ENCODE measurements around the gene CSPG4.
"Not testable (repeated sequence)": the region's sequence is repeated elsewhere in the genome, so short reads cannot be mapped to it uniquely, and the experiment has no call there.

Gene CSPG4

GRCh38 chr15:75732177-75732808, 19.6 kb upstream of the CSPG4 start:
- H3K9ac ChIP-seq (ENCODE audit: low read length in 5 of 5) = peak overlapping the region in 1 of 5 donors; percentile 25
- H3K4me1 ChIP-seq (ENCODE audit: control insufficient read depth in 5 of 5, insufficient read depth in 5 of 5, low read length in 5 of 5) = peaks cover 0 to 29% (median 23%) of the 10 kb centered on the region in 5 donors
- no peak overlapping the region for H3K4me3 ChIP-seq (ENCODE audit: low read depth in 1 of 5, low read length in 5 of 5)
- H3K27me3 ChIP-seq (ENCODE audit: control insufficient read depth in 5 of 5, insufficient read depth in 4 of 5, low read length in 5 of 5) = no peaks in the 10 kb centered on the region
- H3K9me3 ChIP-seq (ENCODE audit: control insufficient read depth in 5 of 5, low read length in 5 of 5) = no peaks in the 10 kb centered on the region
- no peak overlapping the region for H3K27ac ChIP-seq (ENCODE audit: low read depth, low read length)
- no peaks in the 10 kb centered on the region for H3K36me3 ChIP-seq (ENCODE audit: control insufficient read depth in 5 of 5, insufficient read depth in 5 of 5, low read length in 5 of 5)

GRCh38 chr15:75731248-75732151, 18.9 kb upstream of the CSPG4 start:
- Histone ChIP-seq H3K27me3 (ENCODE audit: control insufficient read depth in 5 of 5, insufficient read depth in 4 of 5, low read length in 5 of 5) (no peaks in the 10 kb centered on the region), H3K9ac (ENCODE audit: low read length in 5 of 5) (peak overlapping the region in 1 of 5 donors; percentile 25), H3K4me1 (ENCODE audit: control insufficient read depth in 5 of 5, insufficient read depth in 5 of 5, low read length in 5 of 5) (peaks cover 0 to 23% (median 23%) of the 10 kb centered on the region in 5 donors), H3K9me3 (ENCODE audit: control insufficient read depth in 5 of 5, low read length in 5 of 5) (no peaks in the 10 kb centered on the region), H3K4me3 (ENCODE audit: low read depth in 1 of 5, low read length in 5 of 5) (peak overlapping the region in 2 of 5 donors; percentile 32 to 40), H3K27ac (ENCODE audit: low read depth, low read length) (no peak overlapping the region), H3K36me3 (ENCODE audit: control insufficient read depth in 5 of 5, insufficient read depth in 5 of 5, low read length in 5 of 5) (no peaks in the 10 kb centered on the region)

GRCh38 chr15:75730376-75731247, 18.0 kb upstream of the CSPG4 start:
- not testable (repeated sequence) for H3K27me3 ChIP-seq (ENCODE audit: control insufficient read depth in 5 of 5, insufficient read depth in 4 of 5, low read length in 5 of 5); H3K9ac ChIP-seq (ENCODE audit: low read length in 5 of 5); H3K4me3 ChIP-seq (ENCODE audit: low read depth in 1 of 5, low read length in 5 of 5); H3K9me3 ChIP-seq (ENCODE audit: control insufficient read depth in 5 of 5, low read length in 5 of 5); H3K27ac ChIP-seq (ENCODE audit: low read depth, low read length); H3K36me3 ChIP-seq (ENCODE audit: control insufficient read depth in 5 of 5, insufficient read depth in 5 of 5, low read length in 5 of 5)
- H3K4me1 ChIP-seq (ENCODE audit: control insufficient read depth in 5 of 5, insufficient read depth in 5 of 5, low read length in 5 of 5) = peaks cover 0 to 23% (median 23%) of the 10 kb centered on the region in 5 donors

GRCh38 chr15:75729326-75730069, 16.9 kb upstream of the CSPG4 start:
- no peaks in the 10 kb centered on the region for H3K27me3 ChIP-seq (ENCODE audit: control insufficient read depth in 5 of 5, insufficient read depth in 4 of 5, low read length in 5 of 5)
- H3K4me1 ChIP-seq (ENCODE audit: control insufficient read depth in 5 of 5, insufficient read depth in 5 of 5, low read length in 5 of 5) = peaks cover 0 to 34% (median 24%) of the 10 kb centered on the region in 5 donors
- no peak overlapping the region for H3K27ac ChIP-seq (ENCODE audit: low read depth, low read length)
- H3K4me3 ChIP-seq (ENCODE audit: low read depth in 1 of 5, low read length in 5 of 5) = no peak overlapping the region
- no peaks in the 10 kb centered on the region for H3K9me3 ChIP-seq (ENCODE audit: control insufficient read depth in 5 of 5, low read length in 5 of 5)
- no peaks in the 10 kb centered on the region for H3K36me3 ChIP-seq (ENCODE audit: control insufficient read depth in 5 of 5, insufficient read depth in 5 of 5, low read length in 5 of 5)
- H3K9ac ChIP-seq (ENCODE audit: low read length in 5 of 5) = no peak overlapping the region

- H3K4me1 ChIP-seq (ENCODE audit: control insufficient read depth in 5 of 5, insufficient read depth in 5 of 5, low read length in 5 of 5) = peaks cover 5 to 44% (median 36%) of the 10 kb centered on the region in 5 donors
- H3K9me3 ChIP-seq (ENCODE audit: control insufficient read depth in 5 of 5, low read length in 5 of 5) = no peaks in the 10 kb centered on the region
- no peaks in the 10 kb centered on the region for H3K36me3 ChIP-seq (ENCODE audit: control insufficient read depth in 5 of 5, insufficient read depth in 5 of 5, low read length in 5 of 5)
- no peak overlapping the region for H3K4me3 ChIP-seq (ENCODE audit: low read depth in 1 of 5, low read length in 5 of 5)
- H3K27ac ChIP-seq (ENCODE audit: low read depth, low read length) = no peak overlapping the region
- peaks cover 0 to 3% (median 0%) of the 10 kb centered on the region in 5 donors for H3K27me3 ChIP-seq (ENCODE audit: control insufficient read depth in 5 of 5, insufficient read depth in 4 of 5, low read length in 5 of 5)
- no peak overlapping the region for H3K9ac ChIP-seq (ENCODE audit: low read length in 5 of 5)
Measured at GRCh38 chr15:75727851-75728715, 15.4 kb upstream of the CSPG4 start.

- Histone ChIP-seq H3K9ac (ENCODE audit: low read length in 5 of 5) (no peak overlapping the region), H3K4me3 (ENCODE audit: low read depth in 1 of 5, low read length in 5 of 5) (no peak overlapping the region), H3K27ac (ENCODE audit: low read depth, low read length) (no peak overlapping the region), H3K27me3 (ENCODE audit: control insufficient read depth in 5 of 5, insufficient read depth in 4 of 5, low read length in 5 of 5) (peaks cover 0 to 3% (median 0%) of the 10 kb centered on the region in 5 donors), H3K9me3 (ENCODE audit: control insufficient read depth in 5 of 5, low read length in 5 of 5) (no peaks in the 10 kb centered on the region), H3K36me3 (ENCODE audit: control insufficient read depth in 5 of 5, insufficient read depth in 5 of 5, low read length in 5 of 5) (no peaks in the 10 kb centered on the region), H3K4me1 (ENCODE audit: control insufficient read depth in 5 of 5, insufficient read depth in 5 of 5, low read length in 5 of 5) (peaks cover 5 to 34% (median 26%) of the 10 kb centered on the region in 5 donors)
Measured at GRCh38 chr15:75727031-75727531, 14.4 kb upstream of the CSPG4 start.

GRCh38 chr15:75725719-75726607, 13.3 kb upstream of the CSPG4 start:
- Histone ChIP-seq H3K9me3 (ENCODE audit: control insufficient read depth in 5 of 5, low read length in 5 of 5) (no peaks in the 10 kb centered on the region), H3K27me3 (ENCODE audit: control insufficient read depth in 5 of 5, insufficient read depth in 4 of 5, low read length in 5 of 5) (peaks cover 0 to 3% (median 0%) of the 10 kb centered on the region in 5 donors), H3K27ac (ENCODE audit: low read depth, low read length) (no peak overlapping the region), H3K4me1 (ENCODE audit: control insufficient read depth in 5 of 5, insufficient read depth in 5 of 5, low read length in 5 of 5) (peaks cover 5 to 25% (median 16%) of the 10 kb centered on the region in 5 donors), H3K36me3 (ENCODE audit: control insufficient read depth in 5 of 5, insufficient read depth in 5 of 5, low read length in 5 of 5) (no peaks in the 10 kb centered on the region), H3K4me3 (ENCODE audit: low read depth in 1 of 5, low read length in 5 of 5) (no peak overlapping the region), H3K9ac (ENCODE audit: low read length in 5 of 5) (peak overlapping the region in 1 of 5 donors; percentile 12)

GRCh38 chr15:75725006-75725718, 12.5 kb upstream of the CSPG4 start:
- Histone ChIP-seq H3K36me3 (ENCODE audit: control insufficient read depth in 5 of 5, insufficient read depth in 5 of 5, low read length in 5 of 5) (no peaks in the 10 kb centered on the region), H3K9me3 (ENCODE audit: control insufficient read depth in 5 of 5, low read length in 5 of 5) (no peaks in the 10 kb centered on the region), H3K9ac (ENCODE audit: low read length in 5 of 5) (peak overlapping the region in 1 of 5 donors; percentile 60), H3K4me1 (ENCODE audit: control insufficient read depth in 5 of 5, insufficient read depth in 5 of 5, low read length in 5 of 5) (peaks cover 5 to 25% (median 16%) of the 10 kb centered on the region in 5 donors), H3K27ac (ENCODE audit: low read depth, low read length) (no peak overlapping the region), H3K4me3 (ENCODE audit: low read depth in 1 of 5, low read length in 5 of 5) (no peak overlapping the region), H3K27me3 (ENCODE audit: control insufficient read depth in 5 of 5, insufficient read depth in 4 of 5, low read length in 5 of 5) (peaks cover 0 to 3% (median 0%) of the 10 kb centered on the region in 5 donors)
